ENCODE results near the gene GLB1L.
"Not testable (repeated sequence)": the region's sequence is repeated elsewhere in the genome, so short reads cannot be mapped to it uniquely, and the experiment has no call there.

GLB1L gene

GRCh38 chr2:219213486-219214071 lies 31.7 kb downstream of the GLB1L start:
- DNase-seq (ENCODE audit: low read depth, low spot score): no peak
- no peak overlapping the region for H3K4me3 ChIP-seq (ENCODE audit: low read length)

GRCh38 chr2:219213026-219213415 lies 32.2 kb downstream of the GLB1L start:
- DNase-seq (ENCODE audit: low read depth, low spot score): no peak
- H3K4me3 ChIP-seq (ENCODE audit: low read length): no peak overlapping the region

- no peak for DNase-seq (ENCODE audit: low read depth, low spot score)
- no peak overlapping the region for H3K4me3 ChIP-seq (ENCODE audit: low read length)
Measured at GRCh38 chr2:219210886-219211362, 34.3 kb downstream of the GLB1L start.

- no peak overlapping the region for H3K4me3 ChIP-seq (ENCODE audit: low read length)
- no peak for DNase-seq (ENCODE audit: low read depth, low spot score)
Measured at GRCh38 chr2:219210196-219210885, 34.9 kb downstream of the GLB1L start.

GRCh38 chr2:219209236-219210195 lies 35.7 kb downstream of the GLB1L start:
- DNase-seq (ENCODE audit: low read depth, low spot score): no peak
- H3K4me3 ChIP-seq (ENCODE audit: low read length): no peak overlapping the region

DNA sequence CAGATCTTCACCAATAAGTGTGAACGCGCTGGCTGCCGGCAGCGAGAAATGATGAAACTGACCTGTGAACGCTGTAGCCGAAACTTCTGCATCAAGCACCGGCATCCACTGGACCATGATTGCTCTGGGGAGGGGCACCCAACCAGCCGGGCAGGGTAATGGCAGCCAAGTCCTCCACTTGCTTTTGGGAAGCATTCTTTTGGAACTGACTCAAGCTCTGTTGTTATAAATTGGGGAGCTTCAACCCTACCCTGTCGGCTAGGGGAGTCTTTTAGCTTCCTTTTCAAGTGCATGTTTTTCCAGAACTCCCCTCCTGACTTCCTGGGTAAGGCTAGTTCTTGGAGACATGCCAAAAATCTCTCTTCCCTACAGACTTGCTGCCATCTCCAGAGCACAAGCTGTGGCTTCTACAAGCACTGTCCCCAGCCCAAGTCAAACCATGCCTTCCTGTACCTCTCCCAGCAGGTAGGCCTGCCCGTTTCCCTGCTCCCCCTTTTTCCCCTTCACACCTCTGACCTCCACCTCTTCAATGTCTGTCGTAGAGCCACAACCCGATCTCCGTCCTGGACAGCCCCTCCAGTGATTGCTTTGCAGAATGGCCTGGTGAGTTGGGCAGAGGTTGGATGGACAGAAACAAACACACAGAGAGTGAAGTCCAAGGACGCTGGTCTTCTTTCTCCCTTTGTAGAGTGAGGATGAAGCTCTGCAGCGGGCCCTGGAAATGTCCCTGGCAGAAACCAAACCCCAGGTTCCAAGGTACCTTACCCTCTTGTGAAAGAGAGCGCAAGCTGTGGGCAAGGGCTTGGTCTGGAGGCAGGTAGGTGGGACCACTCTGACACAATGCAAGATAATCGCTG lies 37.1 kb downstream of the GLB1L start:
- H3K4me3 ChIP-seq (ENCODE audit: low read length): no peak overlapping the region
- DNase-seq (ENCODE audit: low read depth, low spot score): no peak

DNA sequence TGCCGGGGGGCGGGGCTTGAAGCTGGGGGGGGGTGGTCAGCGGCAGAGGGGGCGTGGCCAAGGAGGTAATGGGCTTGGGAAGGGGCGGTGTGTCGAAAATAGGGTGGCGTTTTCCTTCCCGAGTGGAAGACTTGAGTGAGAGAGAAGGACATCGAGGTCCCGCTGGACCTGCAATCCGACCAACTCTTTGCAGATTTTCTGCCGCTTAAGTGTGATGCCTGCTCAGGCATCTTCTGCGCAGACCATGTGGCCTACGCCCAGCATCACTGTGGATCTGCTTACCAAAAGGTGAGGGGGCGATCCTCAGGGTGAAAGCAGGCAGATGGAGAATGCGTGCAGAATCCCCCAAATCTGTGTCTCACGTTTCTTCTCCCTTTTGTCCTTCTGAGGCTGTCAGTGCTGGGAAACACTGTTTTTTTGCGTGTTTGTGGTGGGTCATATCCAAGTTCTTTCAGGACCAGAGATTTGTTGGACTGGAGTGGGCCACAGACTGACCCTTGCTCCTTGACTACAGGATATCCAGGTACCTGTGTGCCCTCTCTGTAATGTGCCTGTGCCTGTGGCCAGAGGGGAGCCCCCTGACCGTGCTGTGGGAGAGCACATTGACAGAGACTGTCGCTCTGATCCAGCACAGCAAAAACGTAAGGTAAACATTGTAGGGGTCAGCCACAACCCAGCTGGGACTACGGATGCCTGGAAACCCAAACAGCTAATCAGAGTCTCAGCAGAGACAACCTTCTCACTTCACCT lies 37.9 kb downstream of the GLB1L start:
- DNase-seq (ENCODE audit: low read depth, low spot score): no peak
- H3K4me3 ChIP-seq (ENCODE audit: low read length): peak overlapping the region; percentile 58

GRCh38 chr2:219206328-219207133 lies 38.7 kb downstream of the GLB1L start, which contains the start of gene ZFAND2B:
ZFAND2B (plus strand) TSS chr2:219206782; CDS start chr2:219206988, 206 bp downstream.
- DNase-seq (ENCODE audit: low read depth, low spot score): peak; percentile 87

DNA sequence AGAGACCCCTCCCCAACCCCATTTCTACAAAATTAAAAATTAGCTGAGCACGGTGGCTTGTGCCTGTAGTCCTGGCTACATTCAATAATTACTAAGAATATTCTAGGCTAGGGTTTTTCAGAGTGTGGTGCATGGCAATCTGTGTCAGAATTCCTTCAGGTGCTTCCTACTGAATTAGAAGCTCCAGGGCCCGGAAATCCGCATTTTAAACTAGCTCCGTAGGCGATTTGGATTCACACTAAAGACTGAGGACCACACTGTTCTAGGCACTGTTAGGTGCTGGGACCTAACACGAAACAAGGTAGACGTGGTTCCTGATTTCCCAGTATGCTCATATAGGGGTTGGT lies 39.3 kb downstream of the GLB1L start:
- peak overlapping the region; percentile 60 for H3K4me3 ChIP-seq (ENCODE audit: low read length)
- no peak for DNase-seq (ENCODE audit: low read depth, low spot score)

More at GRCh38 chr2:219206328-219207133, 38.7 kb downstream of the GLB1L start, which contains the start of gene ZFAND2B:
- H3K4me3 ChIP-seq (ENCODE audit: low read length): peak within 1 kb of the TSS; percentile 60

DNA sequence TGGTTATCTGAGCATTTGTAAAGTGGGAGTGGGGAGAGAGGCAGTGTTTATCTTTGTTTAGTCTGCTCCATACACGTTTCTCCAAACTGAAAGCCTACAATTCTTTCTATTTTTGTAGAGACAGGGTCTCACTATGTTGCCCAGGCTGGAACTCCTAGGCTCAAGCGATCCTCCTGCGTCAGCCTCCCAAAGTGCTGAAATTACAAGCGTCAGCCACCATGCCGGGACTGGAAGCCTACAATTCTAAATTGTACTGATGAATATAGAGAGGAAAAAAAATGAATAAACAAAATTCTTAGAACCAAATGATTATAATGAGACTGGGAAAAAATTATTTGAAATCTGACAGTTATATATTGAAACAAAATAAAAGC lies 40.1 kb downstream of the GLB1L start:
- no peak overlapping the region for H3K4me3 ChIP-seq (ENCODE audit: low read length)
- DNase-seq (ENCODE audit: low read depth, low spot score): no peak

- no peak for DNase-seq (ENCODE audit: low read depth, low spot score)
Measured at GRCh38 chr2:219204425-219205164, 40.6 kb downstream of the GLB1L start.

GRCh38 chr2:219201331-219201730 lies 43.9 kb downstream of the GLB1L start:
- H3K4me3 ChIP-seq (ENCODE audit: low read length); DNase-seq (ENCODE audit: low read depth, low spot score): not testable (repeated sequence)

More at GRCh38 chr2:219204425-219205164, 40.6 kb downstream of the GLB1L start:
- no peak overlapping the region for H3K4me3 ChIP-seq (ENCODE audit: low read length)

- peak; percentile 79 for DNase-seq (ENCODE audit: low read depth, low spot score)
- H3K4me3 ChIP-seq (ENCODE audit: low read length): peak overlapping the region; percentile 35
Measured at GRCh38 chr2:219200502-219201326, 44.5 kb downstream of the GLB1L start.

- no peak overlapping the region for H3K4me3 ChIP-seq (ENCODE audit: low read length)
- no peak for DNase-seq (ENCODE audit: low read depth, low spot score)
Measured at GRCh38 chr2:219199470-219200211, 45.6 kb downstream of the GLB1L start.

DNA sequence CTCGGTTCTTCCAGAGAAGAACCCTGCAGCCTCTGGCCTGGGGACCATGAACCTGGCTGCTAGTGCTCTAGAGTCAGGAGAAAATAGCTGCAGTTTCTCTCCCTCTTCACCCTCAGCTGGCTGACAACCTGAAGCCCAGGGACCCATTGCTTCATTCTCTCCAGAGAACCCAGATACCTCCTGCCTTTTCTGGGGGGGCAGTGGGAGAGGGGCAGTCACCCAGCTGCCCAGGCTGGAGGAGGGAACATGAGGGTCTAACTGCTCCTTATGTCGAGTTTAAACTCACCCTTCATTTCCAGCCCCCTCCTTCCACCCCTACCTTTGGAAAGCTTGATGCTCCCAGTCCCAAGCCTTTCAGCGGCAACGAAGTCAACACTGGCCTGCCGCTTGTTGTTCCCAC lies 46.3 kb downstream of the GLB1L start:
- H3K4me3 ChIP-seq (ENCODE audit: low read length): no peak overlapping the region
- DNase-seq (ENCODE audit: low read depth, low spot score): no peak
